Measurements from ENCODE around the gene AIP.

- TF ChIP-seq ZNF621 (tag by site-specific recombination; IDR thresholded peaks at IDR 0.05): no peak
- no peak for TF ChIP-seq BCL11A (tag by site-specific recombination; IDR thresholded peaks at IDR 0.05; ENCODE audit: low read depth)
- TF ChIP-seq, protein P1, sequence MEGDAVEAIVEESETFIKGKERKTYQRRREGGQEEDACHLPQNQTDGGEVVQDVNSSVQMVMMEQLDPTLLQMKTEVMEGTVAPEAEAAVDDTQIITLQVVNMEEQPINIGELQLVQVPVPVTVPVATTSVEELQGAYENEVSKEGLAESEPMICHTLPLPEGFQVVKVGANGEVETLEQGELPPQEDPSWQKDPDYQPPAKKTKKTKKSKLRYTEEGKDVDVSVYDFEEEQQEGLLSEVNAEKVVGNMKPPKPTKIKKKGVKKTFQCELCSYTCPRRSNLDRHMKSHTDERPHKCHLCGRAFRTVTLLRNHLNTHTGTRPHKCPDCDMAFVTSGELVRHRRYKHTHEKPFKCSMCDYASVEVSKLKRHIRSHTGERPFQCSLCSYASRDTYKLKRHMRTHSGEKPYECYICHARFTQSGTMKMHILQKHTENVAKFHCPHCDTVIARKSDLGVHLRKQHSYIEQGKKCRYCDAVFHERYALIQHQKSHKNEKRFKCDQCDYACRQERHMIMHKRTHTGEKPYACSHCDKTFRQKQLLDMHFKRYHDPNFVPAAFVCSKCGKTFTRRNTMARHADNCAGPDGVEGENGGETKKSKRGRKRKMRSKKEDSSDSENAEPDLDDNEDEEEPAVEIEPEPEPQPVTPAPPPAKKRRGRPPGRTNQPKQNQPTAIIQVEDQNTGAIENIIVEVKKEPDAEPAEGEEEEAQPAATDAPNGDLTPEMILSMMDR (tag by site-specific recombination; IDR thresholded peaks at IDR 0.05): no peak
- TF ChIP-seq YY1 (tag by site-specific recombination; IDR thresholded peaks at IDR 0.05): no peak
- TF ChIP-seq, protein P2, sequence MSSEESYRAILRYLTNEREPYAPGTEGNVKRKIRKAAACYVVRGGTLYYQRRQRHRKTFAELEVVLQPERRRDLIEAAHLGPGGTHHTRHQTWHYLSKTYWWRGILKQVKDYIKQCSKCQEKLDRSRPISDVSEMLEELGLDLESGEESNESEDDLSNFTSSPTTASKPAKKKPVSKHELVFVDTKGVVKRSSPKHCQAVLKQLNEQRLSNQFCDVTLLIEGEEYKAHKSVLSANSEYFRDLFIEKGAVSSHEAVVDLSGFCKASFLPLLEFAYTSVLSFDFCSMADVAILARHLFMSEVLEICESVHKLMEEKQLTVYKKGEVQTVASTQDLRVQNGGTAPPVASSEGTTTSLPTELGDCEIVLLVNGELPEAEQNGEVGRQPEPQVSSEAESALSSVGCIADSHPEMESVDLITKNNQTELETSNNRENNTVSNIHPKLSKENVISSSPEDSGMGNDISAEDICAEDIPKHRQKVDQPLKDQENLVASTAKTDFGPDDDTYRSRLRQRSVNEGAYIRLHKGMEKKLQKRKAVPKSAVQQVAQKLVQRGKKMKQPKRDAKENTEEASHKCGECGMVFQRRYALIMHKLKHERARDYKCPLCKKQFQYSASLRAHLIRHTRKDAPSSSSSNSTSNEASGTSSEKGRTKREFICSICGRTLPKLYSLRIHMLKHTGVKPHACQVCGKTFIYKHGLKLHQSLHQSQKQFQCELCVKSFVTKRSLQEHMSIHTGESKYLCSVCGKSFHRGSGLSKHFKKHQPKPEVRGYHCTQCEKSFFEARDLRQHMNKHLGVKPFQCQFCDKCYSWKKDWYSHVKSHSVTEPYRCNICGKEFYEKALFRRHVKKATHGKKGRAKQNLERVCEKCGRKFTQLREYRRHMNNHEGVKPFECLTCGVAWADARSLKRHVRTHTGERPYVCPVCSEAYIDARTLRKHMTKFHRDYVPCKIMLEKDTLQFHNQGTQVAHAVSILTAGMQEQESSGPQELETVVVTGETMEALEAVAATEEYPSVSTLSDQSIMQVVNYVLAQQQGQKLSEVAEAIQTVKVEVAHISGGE (tag by site-specific recombination; conservative IDR thresholded peaks at IDR 0.05; ENCODE audit: low read depth): no peak
- TF ChIP-seq ZNF768 (tag by site-specific recombination; IDR thresholded peaks at IDR 0.05): no peak
- no peak for TF ChIP-seq TCF7L2 (IDR thresholded peaks at IDR 0.05; ENCODE audit: borderline replicate concordance, low read depth, low read length)
- no peak for TF ChIP-seq ZEB2 (tag by site-specific recombination; IDR thresholded peaks at IDR 0.05)
- TF ChIP-seq ZNF274 (IDR thresholded peaks at IDR 0.05; ENCODE audit: low read length): no peak
- TF ChIP-seq ZNF274 (tag by site-specific recombination; IDR thresholded peaks at IDR 0.05; ENCODE audit: borderline replicate concordance): no peak
- no peak for TF ChIP-seq SCRT1 (tag by site-specific recombination; IDR thresholded peaks at IDR 0.05; ENCODE audit: borderline replicate concordance)
- TF ChIP-seq ZNF335 (tag by site-specific recombination; conservative IDR thresholded peaks at IDR 0.05): no peak
- TF ChIP-seq ZNF341 (tag by site-specific recombination; IDR thresholded peaks at IDR 0.05; ENCODE audit: low read depth): no peak
- TF ChIP-seq ZFP69B (tag by site-specific recombination; IDR thresholded peaks at IDR 0.05): no peak
- TF ChIP-seq ZNF654 (tag by site-specific recombination; IDR thresholded peaks at IDR 0.05; ENCODE audit: low read depth): no peak
Measured at GRCh38 chr11:67503119-67504004, 20.5 kb downstream of the AIP start.

Data from HEK293 (cell line).